GM18526 (cell line): Measurements from ENCODE around the gene CTNNA1.

Source experiments
- POLR2A ChIP-seq: IDR thresholded peaks from 3 replicates; pipeline ENCODE4 v1.6.1; 2011; ENCODE audit not compliant: insufficient read length; ENCODE audit errors: extremely low read depth

Gene CTNNA1

DNA sequence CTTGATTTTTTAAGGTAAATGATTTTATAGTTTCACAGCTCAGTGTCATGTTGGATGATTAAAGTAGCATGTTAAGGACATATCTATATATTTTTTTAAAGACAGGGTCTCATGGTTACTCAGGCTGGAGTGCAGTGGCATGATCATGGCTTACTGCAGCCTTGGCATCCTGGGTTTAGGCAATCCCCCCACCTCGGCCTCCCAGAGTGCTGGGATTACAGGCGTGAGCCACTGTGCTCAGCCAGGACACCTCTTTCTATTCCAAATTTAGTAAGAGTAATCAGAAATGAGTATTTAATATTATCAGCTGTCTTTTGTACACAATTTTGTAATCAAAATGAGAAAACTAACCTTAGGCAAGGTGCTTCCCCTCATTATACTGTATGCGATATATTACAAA lies 160.5 kb downstream of the CTNNA1 start:
- no peak for TF ChIP-seq POLR2A

DNA sequence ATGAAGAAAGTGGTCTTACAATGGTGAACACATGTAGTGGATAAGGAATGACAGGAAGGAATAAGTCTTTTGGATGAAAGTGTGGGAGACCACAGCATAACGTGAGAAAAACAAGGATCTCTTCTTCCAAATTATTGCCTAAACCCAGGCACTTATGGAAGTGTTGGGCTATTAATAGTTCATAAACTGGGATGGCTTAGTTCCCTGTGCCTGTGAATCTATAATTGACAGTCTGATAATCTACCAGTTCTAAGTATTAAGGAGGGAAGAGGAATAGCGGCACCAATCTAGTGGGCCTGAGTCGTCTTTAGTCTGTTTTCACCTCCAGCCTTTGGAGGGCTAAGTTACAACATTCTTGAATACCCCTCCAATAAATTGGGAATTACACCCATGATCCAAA lies 161.1 kb downstream of the CTNNA1 start:
- no peak for TF ChIP-seq POLR2A

- no peak for TF ChIP-seq POLR2A
Observed at GRCh38 chr5:138918686-138919085, 165.5 kb downstream of the CTNNA1 start.

GRCh38 chr5:138920181-138920580 lies 167.0 kb downstream of the CTNNA1 start:
- no peak for TF ChIP-seq POLR2A

DNA sequence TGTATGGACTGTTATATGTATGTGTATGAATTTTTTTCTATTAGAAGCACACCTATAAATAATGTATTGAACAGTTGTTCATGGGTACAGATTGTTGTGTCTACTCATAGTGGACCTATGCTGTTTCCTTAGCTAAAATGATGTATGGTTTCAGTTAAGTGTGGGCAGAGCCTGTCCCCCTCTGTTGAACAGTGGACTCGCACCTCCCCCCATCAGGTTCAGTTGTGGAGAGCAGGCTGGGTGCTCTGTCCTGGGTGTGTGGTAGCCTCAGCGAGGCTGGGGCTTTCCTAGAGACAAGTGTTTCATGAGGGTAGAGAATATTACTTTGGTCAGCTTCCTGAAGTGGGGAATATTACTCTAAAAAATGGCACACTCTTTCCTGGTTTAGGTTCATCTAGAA lies 169.3 kb downstream of the CTNNA1 start:
- TF ChIP-seq POLR2A = no peak

GRCh38 chr5:138925090-138925635 lies 171.9 kb downstream of the CTNNA1 start:
- TF ChIP-seq POLR2A = no peak

DNA sequence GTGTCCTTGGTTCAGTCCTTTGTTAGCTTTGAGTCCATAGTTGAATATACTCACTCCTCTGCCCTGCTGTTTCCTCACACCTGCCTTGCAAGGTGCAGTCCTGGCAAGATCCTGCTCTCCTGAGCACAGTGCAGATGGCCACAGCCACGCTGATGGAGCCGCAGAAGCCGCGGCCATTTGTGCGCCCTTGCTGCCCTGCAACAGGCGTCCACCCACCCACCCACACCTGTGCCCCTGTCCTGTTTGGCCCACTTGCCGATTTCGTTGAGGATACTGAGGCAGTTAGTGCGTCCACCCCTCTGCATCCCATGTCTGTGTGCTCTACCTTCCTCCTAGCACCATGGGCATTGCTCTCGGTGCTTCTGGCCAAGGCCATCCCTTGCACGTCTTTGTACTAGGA lies 173.0 kb downstream of the CTNNA1 start:
- no peak for TF ChIP-seq POLR2A

GRCh38 chr5:138926688-138927448 lies 173.6 kb downstream of the CTNNA1 start:
- TF ChIP-seq POLR2A = no peak

DNA sequence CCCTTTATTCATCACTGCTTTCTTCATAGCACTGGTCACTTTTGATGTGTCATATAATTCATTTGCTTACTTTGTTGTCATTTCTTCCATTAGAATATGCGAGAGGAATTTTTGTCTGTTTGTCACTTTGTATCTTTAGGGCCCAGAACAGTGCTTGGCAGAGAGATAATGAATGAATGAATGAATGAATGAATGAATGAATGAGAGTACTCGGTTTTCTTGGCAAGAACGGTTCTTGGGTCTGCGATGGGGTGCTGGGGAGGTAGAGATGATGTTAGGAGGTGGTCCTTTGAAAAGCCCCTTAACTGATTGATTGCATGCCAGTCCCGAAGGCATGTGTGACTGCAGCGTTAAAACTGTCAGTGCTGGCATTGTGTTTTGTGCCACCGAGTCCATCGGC lies 174.3 kb downstream of the CTNNA1 start:
- no peak for TF ChIP-seq POLR2A

DNA sequence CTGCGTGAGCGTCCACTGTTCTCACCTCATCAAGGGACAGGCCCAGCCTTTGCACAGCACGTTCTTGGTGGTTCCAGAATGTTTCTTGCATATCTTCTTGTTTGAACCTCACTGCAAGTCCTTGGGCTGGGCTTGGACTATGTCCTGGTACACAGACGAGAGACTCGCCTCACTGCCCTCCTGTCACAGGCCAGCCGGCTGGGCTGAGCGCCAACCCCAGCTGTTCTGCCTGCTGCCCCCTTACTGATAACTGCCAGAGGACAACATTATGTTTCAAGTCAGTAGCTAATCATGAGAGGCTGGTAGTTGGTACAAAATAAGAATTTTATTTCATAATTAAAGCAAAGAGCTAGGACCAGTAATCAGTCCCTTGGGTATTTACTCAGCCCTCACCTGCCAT lies 174.8 kb downstream of the CTNNA1 start:
- no peak for TF ChIP-seq POLR2A

DNA sequence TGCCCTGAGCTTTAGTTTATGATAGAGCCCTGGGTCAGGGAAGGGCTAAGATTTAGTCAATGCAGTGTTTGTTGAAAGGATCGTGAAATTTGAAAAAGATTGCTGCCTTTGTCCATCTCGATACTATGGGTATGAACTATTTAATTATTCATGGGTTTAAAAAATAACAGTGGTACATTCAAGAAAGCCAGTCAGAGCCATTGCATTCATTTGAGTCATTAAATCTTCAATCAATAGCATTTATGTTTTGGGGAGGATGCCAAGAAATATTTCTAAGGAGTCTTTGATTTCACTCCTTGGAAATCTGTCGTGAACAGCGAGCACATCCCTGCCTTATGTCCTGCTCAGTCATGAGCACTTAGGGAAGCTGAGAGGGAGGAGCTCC lies 176.3 kb downstream of the CTNNA1 start:
- no peak for TF ChIP-seq POLR2A

GRCh38 chr5:138930371-138931097 lies 177.3 kb downstream of the CTNNA1 start:
- no peak for TF ChIP-seq POLR2A

GRCh38 chr5:138932171-138932810 lies 179.1 kb downstream of the CTNNA1 start:
- TF ChIP-seq POLR2A = no peak

GRCh38 chr5:138933522-138934290 lies 180.5 kb downstream of the CTNNA1 start:
- no peak for TF ChIP-seq POLR2A

DNA sequence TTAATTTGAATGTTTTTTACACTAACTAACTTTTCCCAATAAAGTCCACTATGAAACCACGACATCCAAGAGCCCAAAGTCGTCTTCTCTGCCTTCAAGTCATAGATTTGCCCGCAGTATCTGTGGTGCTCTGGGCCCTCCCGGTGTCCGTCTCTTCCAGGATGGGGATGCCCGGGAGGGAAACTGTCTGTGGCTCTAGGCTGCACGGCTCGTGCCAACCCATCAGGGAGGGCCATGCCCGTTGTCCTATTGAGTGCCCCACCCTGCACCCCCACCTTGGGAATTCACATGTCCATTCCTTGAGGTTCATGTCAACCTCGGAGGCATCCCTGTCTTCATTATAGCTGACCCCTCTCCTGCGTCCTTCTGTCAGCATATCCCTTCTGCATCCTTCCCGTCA lies 181.7 kb downstream of the CTNNA1 start:
- TF ChIP-seq POLR2A = no peak
